ENCODE data around the gene FAM78B.

The FAM78B gene

GRCh38 chr1:166166329-166166697 is 488 bp downstream of the FAM78B start:
- TF ChIP-seq CTCF (IDR thresholded peaks at IDR 0.05; ENCODE audit: low read depth, low read length, missing control alignments) = no peak
- DNase-seq (ENCODE audit: extremely low read depth, low read depth) = no peak
- peak overlapping the region; percentile 16; the same call in 1 of the 2 replicates for H3K4me3 ChIP-seq (replicated peaks; ENCODE audit: low read depth, low read length)

DNA sequence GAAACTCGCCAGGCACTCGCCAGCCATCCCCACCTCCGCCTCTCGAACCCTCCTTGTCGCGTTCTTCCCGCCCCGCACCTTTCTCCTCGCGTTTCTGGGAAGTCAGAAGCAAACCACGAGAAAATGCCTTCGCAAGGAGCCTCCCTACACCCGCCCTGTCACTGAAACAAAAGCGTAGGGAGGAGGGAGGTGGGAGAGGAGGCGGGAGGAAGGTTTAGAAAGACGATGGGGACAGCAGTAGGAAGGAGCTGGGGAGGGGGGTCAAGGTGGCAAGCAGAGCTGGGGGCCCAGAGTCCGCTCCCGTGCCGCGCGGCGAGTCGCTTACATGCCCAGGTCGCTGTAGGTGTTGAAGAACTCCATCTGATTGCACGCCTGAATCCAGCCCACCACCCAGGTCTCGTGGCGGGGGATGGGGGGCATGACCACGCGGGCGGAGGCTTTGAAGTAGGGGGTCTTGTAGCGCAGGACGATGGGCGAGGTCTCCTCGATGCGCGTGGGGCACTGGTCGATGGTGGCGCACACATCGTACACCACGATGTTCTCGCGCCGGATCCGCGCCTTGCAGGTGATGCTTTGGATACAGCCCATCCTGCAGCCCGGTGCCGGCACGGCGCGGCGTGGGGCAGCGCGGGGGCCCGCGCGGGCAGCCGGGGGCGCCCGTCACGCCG is 1.0 kb downstream of the FAM78B start:
- no peak for TF ChIP-seq CTCF (IDR thresholded peaks at IDR 0.05; ENCODE audit: low read depth, low read length, missing control alignments)
- DNase-seq (ENCODE audit: extremely low read depth, low read depth) = no peak
- H3K4me3 ChIP-seq (replicated peaks; ENCODE audit: low read depth, low read length) = peak overlapping the region; percentile 16; the same call in 1 of the 2 replicates

GRCh38 chr1:166164995-166165660 is 1.7 kb downstream of the FAM78B start:
- TF ChIP-seq CTCF (IDR thresholded peaks at IDR 0.05; ENCODE audit: low read depth, low read length, missing control alignments) = peak; percentile 65
- DNase-seq (ENCODE audit: extremely low read depth, low read depth) = no peak
- no peak overlapping the region for H3K4me3 ChIP-seq (replicated peaks; ENCODE audit: low read depth, low read length)

DNA sequence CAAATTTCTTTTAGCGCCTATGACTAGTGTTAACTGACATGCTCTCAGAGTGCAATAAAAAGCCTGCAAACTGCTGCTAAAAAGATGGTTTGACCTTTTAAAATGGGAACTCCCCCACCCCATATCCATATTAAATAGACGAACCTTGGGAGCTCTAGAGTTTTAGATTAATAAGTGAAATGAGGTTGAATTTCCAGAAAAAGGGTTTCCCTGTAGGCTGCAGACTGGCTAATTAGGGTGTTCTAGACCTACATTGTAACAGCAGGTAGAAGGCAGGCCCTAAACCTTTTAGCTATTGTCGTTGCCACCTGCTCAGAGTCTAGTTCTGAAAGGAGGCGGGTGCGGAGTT is 2.2 kb downstream of the FAM78B start:
- DNase-seq (ENCODE audit: extremely low read depth, low read depth) = no peak
- no peak overlapping the region for H3K4me3 ChIP-seq (replicated peaks; ENCODE audit: low read depth, low read length)

DNA sequence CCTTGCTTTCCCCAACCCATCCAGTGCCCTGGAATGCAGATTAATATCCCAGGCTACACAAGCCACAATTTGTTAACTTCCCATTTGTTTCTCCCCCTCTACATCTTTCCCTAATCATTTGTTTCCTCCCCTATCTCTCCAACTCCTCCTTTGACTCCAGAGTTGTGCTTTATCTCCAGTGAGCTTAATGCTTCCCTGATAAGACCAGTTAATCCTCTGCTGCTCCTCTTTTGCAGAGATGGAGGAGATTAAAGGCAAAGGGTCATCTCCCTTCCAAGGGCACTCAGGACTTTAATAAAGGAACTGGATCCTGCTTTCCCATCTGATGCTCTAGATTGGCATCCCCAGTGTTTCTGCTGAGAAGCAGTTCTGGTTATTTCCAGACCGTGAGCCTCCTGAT is 7.1 kb downstream of the FAM78B start:
- H3K4me3 ChIP-seq (replicated peaks; ENCODE audit: low read depth, low read length) = no peak overlapping the region
- no peak for DNase-seq (ENCODE audit: extremely low read depth, low read depth)
- TF ChIP-seq CTCF (IDR thresholded peaks at IDR 0.05; ENCODE audit: low read depth, low read length, missing control alignments) = no peak

More for the DNA sequence above, 2.2 kb downstream of the FAM78B start:
- no peak for TF ChIP-seq CTCF (IDR thresholded peaks at IDR 0.05; ENCODE audit: low read depth, low read length, missing control alignments)

- no peak for DNase-seq (ENCODE audit: extremely low read depth, low read depth)
- H3K4me3 ChIP-seq (replicated peaks; ENCODE audit: low read depth, low read length) = no peak overlapping the region
- TF ChIP-seq CTCF (IDR thresholded peaks at IDR 0.05; ENCODE audit: low read depth, low read length, missing control alignments) = no peak
Observed at GRCh38 chr1:166156674-166157073, 10.1 kb downstream of the FAM78B start.
